Loucy (cell line): ENCODE data around the gene LRRC63.
A peak's percentile ranks its signal among the peaks of the same experiment; 100 is the strongest.

Source experiments
- EZH2phosphoT487 ChIP-seq: fragments of 200-600 bp; IDR thresholded peaks from 2 replicates; pipeline ENCODE4 v1.6.1; 2018; ENCODE audit warnings: antibody characterized with exemption, mild to moderate bottlenecking, moderate library complexity, borderline replicate concordance
- TF ChIP-seq, protein P1 (sequence below): fragments of 200-600 bp; sonication (generic); conservative IDR thresholded peaks from 2 replicates; pipeline ENCODE4 v1.5.1; 2014; ENCODE audit warnings: mild to moderate bottlenecking, antibody characterized with exemption, low read length

- TF ChIP-seq, protein P1, sequence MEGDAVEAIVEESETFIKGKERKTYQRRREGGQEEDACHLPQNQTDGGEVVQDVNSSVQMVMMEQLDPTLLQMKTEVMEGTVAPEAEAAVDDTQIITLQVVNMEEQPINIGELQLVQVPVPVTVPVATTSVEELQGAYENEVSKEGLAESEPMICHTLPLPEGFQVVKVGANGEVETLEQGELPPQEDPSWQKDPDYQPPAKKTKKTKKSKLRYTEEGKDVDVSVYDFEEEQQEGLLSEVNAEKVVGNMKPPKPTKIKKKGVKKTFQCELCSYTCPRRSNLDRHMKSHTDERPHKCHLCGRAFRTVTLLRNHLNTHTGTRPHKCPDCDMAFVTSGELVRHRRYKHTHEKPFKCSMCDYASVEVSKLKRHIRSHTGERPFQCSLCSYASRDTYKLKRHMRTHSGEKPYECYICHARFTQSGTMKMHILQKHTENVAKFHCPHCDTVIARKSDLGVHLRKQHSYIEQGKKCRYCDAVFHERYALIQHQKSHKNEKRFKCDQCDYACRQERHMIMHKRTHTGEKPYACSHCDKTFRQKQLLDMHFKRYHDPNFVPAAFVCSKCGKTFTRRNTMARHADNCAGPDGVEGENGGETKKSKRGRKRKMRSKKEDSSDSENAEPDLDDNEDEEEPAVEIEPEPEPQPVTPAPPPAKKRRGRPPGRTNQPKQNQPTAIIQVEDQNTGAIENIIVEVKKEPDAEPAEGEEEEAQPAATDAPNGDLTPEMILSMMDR, result peak; percentile 35
- TF ChIP-seq EZH2phosphoT487, result no peak
These were observed 105.4 kb downstream of the LRRC63 start for GRCh38 chr13:46317120-46317519.
